Prostate gland (tissue), 2 donors: ENCODE measurements around the gene CENPW. TPM values are rescaled to one million over a fixed set of nuclear protein-coding genes. Genes with fewer than 3 reads are reported as not detected.

ENCODE experiments used
- DNase-seq: peaks from one replicate; pipeline ENCODE4 v3.0.0-alpha.2; 2019; ENCODE audit warnings: low spot score
- H3K27ac ChIP-seq, 2 donors: fragments of 200-600 bp; sonication (generic); 2 replicates each; pipeline ENCODE4 v1.5.1; 2017 to 2019
- H3K27me3 ChIP-seq: fragments of 200-600 bp; sonication (generic); replicated peaks from 2 replicates; pipeline ENCODE4 v1.5.1; 2019; ENCODE audit not compliant: insufficient read depth
- H3K36me3 ChIP-seq, 2 donors: fragments of 200-600 bp; sonication (generic); 1 replicate in 1 of 2; 2 replicates in 1 of 2; pipeline versions ENCODE4 v1.5.1 to v1.8.1; 2017 to 2019
- H3K4me1 ChIP-seq: fragments of 200-600 bp; sonication (generic); replicated peaks from 2 replicates; pipeline ENCODE4 v1.5.1; 2019
- H3K4me3 ChIP-seq, 2 donors: fragments of 200-600 bp; sonication (generic); 2 replicates each; pipeline ENCODE4 v1.5.1; 2017 to 2019
- H3K9me3 ChIP-seq: fragments of 200-600 bp; sonication (generic); 2 replicates; pipeline ENCODE4 v1.5.1; 2017
- POLR2A ChIP-seq: fragments of 450-650 bp; IDR thresholded peaks from one replicate; pipeline ENCODE4 v1.6.1; 2016; ENCODE audit warnings: antibody characterized with exemption, mild to moderate bottlenecking
- POLR2AphosphoS5 ChIP-seq: sonication (generic); formaldehyde crosslinking; IDR thresholded peaks from one replicate; pipeline ENCODE4 v1.6.1; 2017; ENCODE audit warnings: antibody characterized with exemption
- WGBS: methylation state at CpG from one replicate; pipeline ENCODE4 v1.1.5; 2018; 5-methylcytosine and 5-hydroxymethylcytosine counted together
- intact Hi-C: fragments of 100-400 bp; cut with DNase I; formaldehyde crosslinking; loops from one replicate; pipeline ENCODE4 v1.14.2; 2022
- total RNA-seq, 2 donors: library from RNA; depleted of rRNA; stranded (reverse); fragments of >200 nt; gene quantifications; one replicate each; pipeline ENCODE4 v1.1.0, GENCODE V29; 2016
- TF ChIP-seq, protein P1 (sequence below), 4 experiments: fragments of 200-600 bp in 2 of 4; fragments of 450-650 bp in 2 of 4; sonication (generic) in 2 of 4; IDR thresholded peaks; 1 replicate in 3 of 4; 2 replicates in 1 of 4; pipeline ENCODE4 v1.5.1; 2016 to 2019; ENCODE audit warnings: antibody characterized with exemption in 4 of 4, mild to moderate bottlenecking in 2 of 4, moderate library complexity in 2 of 4

CENPW gene
- total RNA-seq, 2 donors from 2014 or later = 2.1 TPM; not detected in 1

GRCh38 chr6:126361832-126362440, 22.0 kb downstream of the CENPW start:
- no peak overlapping the region for H3K27ac ChIP-seq
- H3K4me1 ChIP-seq = no peaks in the 10 kb centered on the region
- intact Hi-C loops = no loop called here
- H3K36me3 ChIP-seq = no peaks in the 10 kb centered on the region
- no peaks in the 10 kb centered on the region for H3K27me3 ChIP-seq
- no peak for DNase-seq
- no peak for TF ChIP-seq POLR2A
- no peak for TF ChIP-seq POLR2AphosphoS5
- TF ChIP-seq, protein P1, sequence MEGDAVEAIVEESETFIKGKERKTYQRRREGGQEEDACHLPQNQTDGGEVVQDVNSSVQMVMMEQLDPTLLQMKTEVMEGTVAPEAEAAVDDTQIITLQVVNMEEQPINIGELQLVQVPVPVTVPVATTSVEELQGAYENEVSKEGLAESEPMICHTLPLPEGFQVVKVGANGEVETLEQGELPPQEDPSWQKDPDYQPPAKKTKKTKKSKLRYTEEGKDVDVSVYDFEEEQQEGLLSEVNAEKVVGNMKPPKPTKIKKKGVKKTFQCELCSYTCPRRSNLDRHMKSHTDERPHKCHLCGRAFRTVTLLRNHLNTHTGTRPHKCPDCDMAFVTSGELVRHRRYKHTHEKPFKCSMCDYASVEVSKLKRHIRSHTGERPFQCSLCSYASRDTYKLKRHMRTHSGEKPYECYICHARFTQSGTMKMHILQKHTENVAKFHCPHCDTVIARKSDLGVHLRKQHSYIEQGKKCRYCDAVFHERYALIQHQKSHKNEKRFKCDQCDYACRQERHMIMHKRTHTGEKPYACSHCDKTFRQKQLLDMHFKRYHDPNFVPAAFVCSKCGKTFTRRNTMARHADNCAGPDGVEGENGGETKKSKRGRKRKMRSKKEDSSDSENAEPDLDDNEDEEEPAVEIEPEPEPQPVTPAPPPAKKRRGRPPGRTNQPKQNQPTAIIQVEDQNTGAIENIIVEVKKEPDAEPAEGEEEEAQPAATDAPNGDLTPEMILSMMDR (IDR thresholded peaks at IDR 0.05) = no peak
- 93% methylated on average over 3 of the region's 3 CpGs for WGBS
- H3K9me3 ChIP-seq = no peaks in the 10 kb centered on the region
- no peak overlapping the region for H3K4me3 ChIP-seq

DNA sequence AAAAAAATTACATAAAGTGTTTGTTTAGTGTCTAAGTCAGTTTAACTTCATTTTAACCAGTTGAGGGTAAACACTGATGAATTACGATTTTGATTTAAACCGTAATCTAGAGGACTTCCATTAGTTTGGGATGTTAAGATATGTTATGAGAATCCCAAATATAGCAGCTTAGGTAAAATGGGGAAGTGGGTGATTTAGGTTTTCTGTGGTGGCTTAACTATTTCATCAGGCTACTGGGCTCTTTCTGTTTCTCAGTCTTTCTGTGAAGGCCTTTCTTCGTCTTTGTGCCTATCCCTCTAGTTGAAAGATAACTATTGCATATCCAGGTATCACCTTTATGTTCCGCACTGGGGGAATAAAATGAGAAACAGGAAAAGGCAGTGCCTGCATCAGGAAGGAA, 27.9 kb downstream of the CENPW start:
- WGBS = 84% methylated on average over 4 of the region's 4 CpGs
- intact Hi-C loops = no loop called here
- H3K4me3 ChIP-seq = no peak overlapping the region
- no peaks in the 10 kb centered on the region for H3K4me1 ChIP-seq
- no peak overlapping the region for H3K27ac ChIP-seq
- no peak for TF ChIP-seq POLR2A
- TF ChIP-seq, protein P1 (IDR thresholded peaks at IDR 0.05) = no peak
- TF ChIP-seq POLR2AphosphoS5 = no peak
- no peaks in the 10 kb centered on the region for H3K9me3 ChIP-seq
- H3K27me3 ChIP-seq = no peaks in the 10 kb centered on the region
- DNase-seq = no peak
- H3K36me3 ChIP-seq = no peaks in the 10 kb centered on the region

- no peaks in the 10 kb centered on the region for H3K36me3 ChIP-seq
- no peak overlapping the region for H3K27ac ChIP-seq
- H3K4me1 ChIP-seq = no peaks in the 10 kb centered on the region
- H3K4me3 ChIP-seq = no peak overlapping the region
- TF ChIP-seq POLR2A (no peak), POLR2AphosphoS5 (no peak)
- TF ChIP-seq, protein P1 (IDR thresholded peaks at IDR 0.05) = no peak
- WGBS = 89% methylated on average over 2 of the region's 2 CpGs
- no peaks in the 10 kb centered on the region for H3K27me3 ChIP-seq
- H3K9me3 ChIP-seq = no peaks in the 10 kb centered on the region
- no peak for DNase-seq
- intact Hi-C loops = no loop called here
Observed at GRCh38 chr6:126372626-126373025, 32.7 kb downstream of the CENPW start.

DNA sequence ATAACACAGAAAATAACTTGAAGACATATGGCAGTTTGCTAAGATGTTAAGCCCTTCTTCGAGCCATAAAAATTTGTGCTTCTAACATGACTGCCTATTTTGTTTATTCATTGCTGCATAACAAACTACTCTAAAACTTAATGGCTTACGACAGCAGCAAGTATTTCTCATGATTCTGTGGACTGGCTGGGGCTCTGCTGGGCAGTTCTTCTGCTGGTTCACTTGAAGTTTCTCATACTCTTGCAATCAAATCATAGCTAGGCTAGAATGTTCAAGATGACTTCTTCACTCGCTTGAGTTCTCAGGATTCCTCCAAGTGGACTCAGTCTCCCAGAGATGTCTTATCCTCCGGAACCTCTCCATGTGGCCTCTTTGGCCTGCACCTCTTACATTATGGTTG, 33.4 kb downstream of the CENPW start:
- Histone ChIP-seq H3K36me3 (no peaks in the 10 kb centered on the region), H3K4me1 (no peaks in the 10 kb centered on the region), H3K27me3 (no peaks in the 10 kb centered on the region), H3K9me3 (no peaks in the 10 kb centered on the region), H3K27ac (no peak overlapping the region), H3K4me3 (no peak overlapping the region)
- WGBS = 96% methylated on average over 4 of the region's 4 CpGs
- intact Hi-C loops = no loop called here
- DNase-seq = no peak
- TF ChIP-seq, protein P1 (IDR thresholded peaks at IDR 0.05) = no peak
- TF ChIP-seq POLR2A = no peak
- TF ChIP-seq POLR2AphosphoS5 = no peak

DNA sequence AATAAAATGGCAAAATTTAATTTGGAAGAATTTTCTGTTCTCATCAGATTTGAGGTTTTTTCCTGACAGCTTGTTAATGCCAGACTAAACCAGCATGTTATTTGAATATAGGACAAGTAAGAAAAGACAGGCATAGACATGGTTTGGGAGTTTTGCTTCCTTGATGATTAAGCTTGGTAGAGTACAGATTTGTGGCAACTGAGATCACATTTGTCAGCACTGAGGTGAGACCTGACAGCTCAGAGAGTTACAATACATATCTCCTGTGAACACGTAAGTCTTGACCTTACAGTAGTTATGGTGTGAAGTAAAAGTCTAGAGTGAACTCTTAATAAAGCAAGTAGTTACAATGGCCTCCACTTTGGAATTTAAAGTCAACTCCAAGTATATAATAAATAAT, 34.5 kb downstream of the CENPW start:
- Histone ChIP-seq H3K36me3 (no peaks in the 10 kb centered on the region), H3K9me3 (no peaks in the 10 kb centered on the region), H3K4me3 (no peak overlapping the region), H3K4me1 (no peaks in the 10 kb centered on the region), H3K27me3 (no peaks in the 10 kb centered on the region), H3K27ac (no peak overlapping the region)
- no peak for DNase-seq
- intact Hi-C loops = no loop called here
- no peak for TF ChIP-seq POLR2AphosphoS5
- no peak for TF ChIP-seq POLR2A
- TF ChIP-seq, protein P1 (IDR thresholded peaks at IDR 0.05) = no peak
- WGBS = 93% methylated on average over 1 of the region's 1 CpG
